ENCODE data around the gene PSMD6. TPM values are rescaled to one million over a fixed set of nuclear protein-coding genes. Genes with fewer than 3 reads are reported as not detected.
A peak's percentile ranks its signal among the peaks of the same experiment; 100 is the strongest.

Gene PSMD6
- total and polyA plus RNA-seq, 2 donors (not counting 3 experiments of a cell fraction or from before 2014, with no cell fraction given), result 53.7 to 90.8 TPM

DNA sequence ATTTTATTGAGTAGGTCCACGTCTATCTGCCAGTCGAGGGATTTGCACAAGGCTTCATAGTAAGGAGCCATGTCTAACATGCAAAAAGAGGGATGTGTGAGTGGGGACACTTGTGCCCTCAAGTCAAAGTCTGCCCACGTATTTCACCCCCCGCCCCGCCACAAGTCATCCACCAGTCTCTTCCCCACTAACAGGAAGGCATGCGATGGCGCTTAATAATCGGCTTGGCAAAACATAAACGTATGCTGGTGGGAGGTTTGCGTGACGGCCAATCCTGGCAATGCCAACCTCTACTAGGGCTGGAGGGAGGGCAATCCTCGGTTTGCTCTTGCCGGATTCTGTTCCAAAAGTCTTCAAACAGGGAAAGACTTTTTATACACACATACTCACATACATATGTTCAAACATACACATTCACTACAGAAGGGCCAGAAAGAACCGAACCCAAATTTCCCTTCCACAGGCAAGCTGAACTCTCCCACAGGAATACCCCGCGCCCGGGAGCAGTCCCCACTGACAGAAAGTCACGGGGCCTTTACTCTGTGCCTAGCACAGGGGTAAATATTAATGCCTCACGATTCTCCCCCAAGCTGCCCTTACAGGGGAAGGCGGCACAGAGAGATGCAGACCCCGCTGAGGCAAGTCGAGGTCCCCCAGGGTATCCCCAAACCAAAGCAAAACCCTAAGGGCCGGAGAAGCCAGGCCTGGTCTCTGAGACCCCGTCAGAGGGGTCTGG is 675 bp downstream of the PSMD6 start:
- Histone ChIP-seq H3K36me3 (ENCODE audit: control insufficient read depth in 2 of 2, extremely low read depth in 1 of 2, insufficient read depth in 2 of 2, low read length in 2 of 2) (peaks cover 2 to 12% of the 10 kb centered on the region in 2 experiments), H3K4me2 (ENCODE audit: insufficient read depth, low read length) (peak overlapping the region; percentile 79), H2AFZ (ENCODE audit: low read depth, low read length) (peak overlapping the region; percentile 70), H3K4me1 (ENCODE audit: control insufficient read depth, extremely low read depth, insufficient read depth, low read length) (peaks cover 11% of the 10 kb centered on the region), H3K27ac (ENCODE audit: insufficient read depth, low read depth, low read length) (peak overlapping the region; percentile 61), H3K4me3 (replicated peaks in 1 of 3; ENCODE audit: insufficient read depth in 1 of 3, low read depth in 1 of 3, low read length in 3 of 3) (peak overlapping the region; percentile 40 to 83 (median 72)), H3K9me1 (replicated peaks; ENCODE audit: control insufficient read depth, extremely low read depth, insufficient read depth, low read length) (no peaks in the 10 kb centered on the region), H3K9ac (replicated peaks; ENCODE audit: extremely low read depth, insufficient read depth, low read length) (peak overlapping the region; percentile 94), H4K20me1 (replicated peaks; ENCODE audit: control insufficient read depth, extremely low read depth, insufficient read depth, low read length) (no peaks in the 10 kb centered on the region), H3K27me3 (ENCODE audit: control insufficient read depth in 2 of 2, insufficient read depth in 2 of 2, low read length in 2 of 2) (peaks cover 5 to 14% of the 10 kb centered on the region in 2 experiments), H3K79me2 (ENCODE audit: control insufficient read depth, insufficient read depth, low read length) (peaks cover 27% of the 10 kb centered on the region), H3K9me3 (replicated peaks; ENCODE audit: control insufficient read depth, insufficient read depth, low read length) (no peaks in the 10 kb centered on the region)
- FAIRE-seq (no peak), DNase-seq (ENCODE audit: low read depth, low spot score) (peak; percentile 51)
- TF ChIP-seq POLR2A (IDR thresholded peaks at IDR 0.05; ENCODE audit: low read depth, low read length) (no peak), EZH2 (IDR thresholded peaks at IDR 0.05; ENCODE audit: borderline replicate concordance, low read depth, low read length, severe bottlenecking) (no peak), JUN (IDR thresholded peaks at IDR 0.05; ENCODE audit: borderline replicate concordance, insufficient read depth, insufficient read length, low read depth) (no peak), POLR2AphosphoS5 (IDR thresholded peaks at IDR 0.05; ENCODE audit: insufficient read depth, low read depth, low read length) (no peak)
- TF ChIP-seq, protein P1, sequence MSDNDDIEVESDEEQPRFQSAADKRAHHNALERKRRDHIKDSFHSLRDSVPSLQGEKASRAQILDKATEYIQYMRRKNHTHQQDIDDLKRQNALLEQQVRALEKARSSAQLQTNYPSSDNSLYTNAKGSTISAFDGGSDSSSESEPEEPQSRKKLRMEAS (IDR thresholded peaks at IDR 0.05; ENCODE audit: insufficient read depth, insufficient read length), result no peak
- TF ChIP-seq, protein P2, sequence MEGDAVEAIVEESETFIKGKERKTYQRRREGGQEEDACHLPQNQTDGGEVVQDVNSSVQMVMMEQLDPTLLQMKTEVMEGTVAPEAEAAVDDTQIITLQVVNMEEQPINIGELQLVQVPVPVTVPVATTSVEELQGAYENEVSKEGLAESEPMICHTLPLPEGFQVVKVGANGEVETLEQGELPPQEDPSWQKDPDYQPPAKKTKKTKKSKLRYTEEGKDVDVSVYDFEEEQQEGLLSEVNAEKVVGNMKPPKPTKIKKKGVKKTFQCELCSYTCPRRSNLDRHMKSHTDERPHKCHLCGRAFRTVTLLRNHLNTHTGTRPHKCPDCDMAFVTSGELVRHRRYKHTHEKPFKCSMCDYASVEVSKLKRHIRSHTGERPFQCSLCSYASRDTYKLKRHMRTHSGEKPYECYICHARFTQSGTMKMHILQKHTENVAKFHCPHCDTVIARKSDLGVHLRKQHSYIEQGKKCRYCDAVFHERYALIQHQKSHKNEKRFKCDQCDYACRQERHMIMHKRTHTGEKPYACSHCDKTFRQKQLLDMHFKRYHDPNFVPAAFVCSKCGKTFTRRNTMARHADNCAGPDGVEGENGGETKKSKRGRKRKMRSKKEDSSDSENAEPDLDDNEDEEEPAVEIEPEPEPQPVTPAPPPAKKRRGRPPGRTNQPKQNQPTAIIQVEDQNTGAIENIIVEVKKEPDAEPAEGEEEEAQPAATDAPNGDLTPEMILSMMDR (IDR thresholded peaks at IDR 0.05; ENCODE audit: extremely low read depth in 1 of 2, insufficient read depth in 1 of 2, low read depth in 1 of 2, low read length in 2 of 2), result no peak
- dilution Hi-C loops (cut with MboI; ENCODE audit: extremely low pct_ligation_motif_present, low sequenced_read_pairs) (no loop called here), intact Hi-C loops (cut with micrococcal nuclease) (loop anchor here (1.0 to 2.0 kb wide), 3 partner anchors 167 to 673 kb away; no protein-coding TSS in a partner anchor)
- ChIA-PET POLR2A (no interaction called here), CTCF (interaction anchor here (1.0 to 2.3 kb wide), 7 partner anchors 14 to 671 kb away, joined by 3 to 7 read pairs (median 4); partner anchors contain the start of gene PRICKLE2)
- TSS peak; percentile 62 for BruUV-seq (replicated peaks)

Measured in endothelial cell of umbilical vein (primary cell).